ENCODE data around the gene TTC16. TPM values are rescaled to one million over a fixed set of nuclear protein-coding genes. Genes with fewer than 3 reads are reported as not detected.

TTC16 gene
- total RNA-seq, 1 donor = under 0.01 TPM

- no peak overlapping the region for H3K4me3 ChIP-seq (ENCODE audit: insufficient read depth, low read length)
- H2AFZ ChIP-seq (ENCODE audit: low read length) = no peak overlapping the region
- no peaks in the 10 kb centered on the region for H3K9me3 ChIP-seq (ENCODE audit: low read depth, low read length)
- DNase-seq (ENCODE audit: insufficient read length, low spot score, missing footprints) = no peak
- H4K20me1 ChIP-seq (ENCODE audit: insufficient read depth, low read length) = no peaks in the 10 kb centered on the region
- TF ChIP-seq, protein P1, sequence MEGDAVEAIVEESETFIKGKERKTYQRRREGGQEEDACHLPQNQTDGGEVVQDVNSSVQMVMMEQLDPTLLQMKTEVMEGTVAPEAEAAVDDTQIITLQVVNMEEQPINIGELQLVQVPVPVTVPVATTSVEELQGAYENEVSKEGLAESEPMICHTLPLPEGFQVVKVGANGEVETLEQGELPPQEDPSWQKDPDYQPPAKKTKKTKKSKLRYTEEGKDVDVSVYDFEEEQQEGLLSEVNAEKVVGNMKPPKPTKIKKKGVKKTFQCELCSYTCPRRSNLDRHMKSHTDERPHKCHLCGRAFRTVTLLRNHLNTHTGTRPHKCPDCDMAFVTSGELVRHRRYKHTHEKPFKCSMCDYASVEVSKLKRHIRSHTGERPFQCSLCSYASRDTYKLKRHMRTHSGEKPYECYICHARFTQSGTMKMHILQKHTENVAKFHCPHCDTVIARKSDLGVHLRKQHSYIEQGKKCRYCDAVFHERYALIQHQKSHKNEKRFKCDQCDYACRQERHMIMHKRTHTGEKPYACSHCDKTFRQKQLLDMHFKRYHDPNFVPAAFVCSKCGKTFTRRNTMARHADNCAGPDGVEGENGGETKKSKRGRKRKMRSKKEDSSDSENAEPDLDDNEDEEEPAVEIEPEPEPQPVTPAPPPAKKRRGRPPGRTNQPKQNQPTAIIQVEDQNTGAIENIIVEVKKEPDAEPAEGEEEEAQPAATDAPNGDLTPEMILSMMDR (IDR thresholded peaks at IDR 0.05; ENCODE audit: extremely low read depth, low read depth, low read length) = no peak
- no peaks in the 10 kb centered on the region for H3K4me1 ChIP-seq (ENCODE audit: insufficient read depth, low read length)
- H3K4me2 ChIP-seq (ENCODE audit: insufficient read depth, low read length) = no peak overlapping the region
- H3K79me2 ChIP-seq (ENCODE audit: insufficient read depth, low read length) = no peaks in the 10 kb centered on the region
- no peaks in the 10 kb centered on the region for H3K27me3 ChIP-seq (ENCODE audit: insufficient read depth, low read length)
- H3K36me3 ChIP-seq (ENCODE audit: insufficient read depth, low read length) = peaks cover 37% of the 10 kb centered on the region
- H3K27ac ChIP-seq (ENCODE audit: low read depth, low read length) = no peak overlapping the region
These were observed 42.6 kb upstream of the TTC16 start for GRCh38 chr9:127673234-127673633.

- TF ChIP-seq, protein P1 (IDR thresholded peaks at IDR 0.05; ENCODE audit: extremely low read depth, low read depth, low read length) = no peak
- DNase-seq (ENCODE audit: insufficient read length, low spot score, missing footprints) = peak; percentile 4
- H3K36me3 ChIP-seq (ENCODE audit: insufficient read depth, low read length) = peaks cover 47% of the 10 kb centered on the region
These were observed 39.2 kb upstream of the TTC16 start for GRCh38 chr9:127676638-127677037.

GRCh38 chr9:127679506-127679905 is 36.4 kb upstream of the TTC16 start:
- Histone ChIP-seq H3K27ac (ENCODE audit: low read depth, low read length) (no peak overlapping the region), H2AFZ (ENCODE audit: low read length) (no peak overlapping the region), H3K36me3 (ENCODE audit: insufficient read depth, low read length) (peaks cover 43% of the 10 kb centered on the region), H3K4me2 (ENCODE audit: insufficient read depth, low read length) (no peak overlapping the region), H3K79me2 (ENCODE audit: insufficient read depth, low read length) (no peaks in the 10 kb centered on the region), H3K27me3 (ENCODE audit: insufficient read depth, low read length) (no peaks in the 10 kb centered on the region), H3K9me3 (ENCODE audit: low read depth, low read length) (no peaks in the 10 kb centered on the region), H4K20me1 (ENCODE audit: insufficient read depth, low read length) (no peaks in the 10 kb centered on the region), H3K4me1 (ENCODE audit: insufficient read depth, low read length) (peaks cover 13% of the 10 kb centered on the region), H3K4me3 (ENCODE audit: insufficient read depth, low read length) (no peak overlapping the region)
- TF ChIP-seq, protein P1 (IDR thresholded peaks at IDR 0.05; ENCODE audit: extremely low read depth, low read depth, low read length) = no peak
- peak; percentile 26 for DNase-seq (ENCODE audit: insufficient read length, low spot score, missing footprints)

More at GRCh38 chr9:127676638-127677037, 39.2 kb upstream of the TTC16 start:
- Histone ChIP-seq H3K4me1 (ENCODE audit: insufficient read depth, low read length) (no peaks in the 10 kb centered on the region), H3K4me3 (ENCODE audit: insufficient read depth, low read length) (no peak overlapping the region), H3K27me3 (ENCODE audit: insufficient read depth, low read length) (no peaks in the 10 kb centered on the region), H3K4me2 (ENCODE audit: insufficient read depth, low read length) (no peak overlapping the region), H2AFZ (ENCODE audit: low read length) (no peak overlapping the region), H3K9me3 (ENCODE audit: low read depth, low read length) (no peaks in the 10 kb centered on the region), H3K79me2 (ENCODE audit: insufficient read depth, low read length) (no peaks in the 10 kb centered on the region), H3K27ac (ENCODE audit: low read depth, low read length) (no peak overlapping the region), H4K20me1 (ENCODE audit: insufficient read depth, low read length) (no peaks in the 10 kb centered on the region)

DNA sequence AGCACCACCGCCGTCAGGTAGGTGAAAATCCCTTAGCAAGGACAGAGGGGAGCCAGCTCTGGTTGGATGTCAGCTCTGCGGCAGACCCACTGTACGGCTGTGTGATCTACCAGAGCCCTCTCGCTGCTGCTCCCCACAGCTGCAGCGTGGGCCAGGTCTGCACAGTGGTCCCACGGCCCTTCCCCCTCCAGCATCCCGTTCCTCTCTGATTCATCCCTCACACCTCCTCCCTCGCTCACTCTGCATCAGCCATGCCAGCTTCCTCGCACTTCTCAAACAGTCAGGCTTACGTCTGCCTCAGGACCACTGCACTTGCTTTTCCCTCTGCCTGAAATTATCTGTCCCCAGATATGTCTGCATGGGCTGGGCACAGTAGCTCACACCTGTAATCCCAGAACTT is 35.7 kb upstream of the TTC16 start:
- DNase-seq (ENCODE audit: insufficient read length, low spot score, missing footprints) = no peak
- no peaks in the 10 kb centered on the region for H3K27me3 ChIP-seq (ENCODE audit: insufficient read depth, low read length)
- TF ChIP-seq, protein P1 (IDR thresholded peaks at IDR 0.05; ENCODE audit: extremely low read depth, low read depth, low read length) = no peak
- H2AFZ ChIP-seq (ENCODE audit: low read length) = no peak overlapping the region
- no peak overlapping the region for H3K4me3 ChIP-seq (ENCODE audit: insufficient read depth, low read length)
- H4K20me1 ChIP-seq (ENCODE audit: insufficient read depth, low read length) = no peaks in the 10 kb centered on the region
- H3K9me3 ChIP-seq (ENCODE audit: low read depth, low read length) = no peaks in the 10 kb centered on the region
- no peak overlapping the region for H3K4me2 ChIP-seq (ENCODE audit: insufficient read depth, low read length)
- H3K27ac ChIP-seq (ENCODE audit: low read depth, low read length) = no peak overlapping the region
- H3K4me1 ChIP-seq (ENCODE audit: insufficient read depth, low read length) = peaks cover 19% of the 10 kb centered on the region
- peaks cover 43% of the 10 kb centered on the region for H3K36me3 ChIP-seq (ENCODE audit: insufficient read depth, low read length)
- H3K79me2 ChIP-seq (ENCODE audit: insufficient read depth, low read length) = no peaks in the 10 kb centered on the region

All from osteoblast (primary cell).